SK-N-SH (cell line): ENCODE results near the gene UNCX.

ENCODE experiments used
- CHD2 ChIP-seq: fragments of 150-350 bp; IDR thresholded peaks from 2 replicates; pipeline ENCODE4 v1.6.1; 2018; ENCODE audit warnings: low read length; ENCODE audit not compliant: partially characterized antibody
- ELF1 ChIP-seq: IDR thresholded peaks from 2 replicates; pipeline ENCODE4 v1.4.0; 2012
- GATA2 ChIP-seq: sonication (generic); formaldehyde crosslinking; IDR thresholded peaks from 2 replicates; pipeline ENCODE4 v1.5.0; 2020; ENCODE audit warnings: mild to moderate bottlenecking, missing genetic modification reagents
- MEF2A ChIP-seq: IDR thresholded peaks from 2 replicates; pipeline ENCODE4 v1.4.0; 2012; ENCODE audit warnings: low read depth, borderline replicate concordance
- POLR2AphosphoS5 ChIP-seq: IDR thresholded peaks from 2 replicates; pipeline ENCODE4 v1.6.1; 2012; ENCODE audit warnings: low read depth, low read length
- RFX5 ChIP-seq: IDR thresholded peaks from 2 replicates; pipeline ENCODE4 v1.6.1; 2012; ENCODE audit warnings: mild to moderate bottlenecking, improper control_type of control experiment, low read length
- TEAD4 ChIP-seq: IDR thresholded peaks from 2 replicates; pipeline ENCODE4 v1.4.0; 2012; ENCODE audit warnings: mild to moderate bottlenecking, borderline replicate concordance; ENCODE audit not compliant: insufficient read depth
- YY1 ChIP-seq: IDR thresholded peaks from 2 replicates; pipeline ENCODE4 v1.4.0; 2012; ENCODE audit warnings: low read depth, mild to moderate bottlenecking
- TF ChIP-seq, protein P1 (sequence below): fragments of 200-600 bp; sonication (generic); IDR thresholded peaks from 2 replicates; pipeline ENCODE4 v1.6.1; 2017; ENCODE audit warnings: antibody characterized with exemption, mild to moderate bottlenecking, moderate library complexity
- TF ChIP-seq, protein P2 (sequence below): IDR thresholded peaks from 2 replicates; pipeline ENCODE4 v1.4.0; 2012; ENCODE audit warnings: low read depth

DNA sequence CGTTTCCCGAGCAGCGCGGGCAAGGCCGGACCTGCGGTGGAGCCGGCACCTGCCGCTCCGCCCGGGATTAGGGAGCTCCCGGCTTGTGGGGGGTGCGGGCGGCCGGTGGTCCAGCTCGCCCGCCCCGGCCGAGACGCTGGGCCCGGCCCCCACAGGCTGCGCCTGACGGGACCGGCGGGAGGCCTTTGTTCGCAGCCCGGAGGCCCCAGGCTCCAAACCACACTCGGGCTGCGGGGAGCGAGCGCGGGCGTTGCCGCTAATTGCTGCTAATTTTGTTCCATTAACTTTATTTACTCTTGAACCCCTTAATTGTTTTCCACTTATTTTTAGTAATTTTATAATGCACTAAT, 9.6 kb downstream of the UNCX start:
- TF ChIP-seq, protein P1, sequence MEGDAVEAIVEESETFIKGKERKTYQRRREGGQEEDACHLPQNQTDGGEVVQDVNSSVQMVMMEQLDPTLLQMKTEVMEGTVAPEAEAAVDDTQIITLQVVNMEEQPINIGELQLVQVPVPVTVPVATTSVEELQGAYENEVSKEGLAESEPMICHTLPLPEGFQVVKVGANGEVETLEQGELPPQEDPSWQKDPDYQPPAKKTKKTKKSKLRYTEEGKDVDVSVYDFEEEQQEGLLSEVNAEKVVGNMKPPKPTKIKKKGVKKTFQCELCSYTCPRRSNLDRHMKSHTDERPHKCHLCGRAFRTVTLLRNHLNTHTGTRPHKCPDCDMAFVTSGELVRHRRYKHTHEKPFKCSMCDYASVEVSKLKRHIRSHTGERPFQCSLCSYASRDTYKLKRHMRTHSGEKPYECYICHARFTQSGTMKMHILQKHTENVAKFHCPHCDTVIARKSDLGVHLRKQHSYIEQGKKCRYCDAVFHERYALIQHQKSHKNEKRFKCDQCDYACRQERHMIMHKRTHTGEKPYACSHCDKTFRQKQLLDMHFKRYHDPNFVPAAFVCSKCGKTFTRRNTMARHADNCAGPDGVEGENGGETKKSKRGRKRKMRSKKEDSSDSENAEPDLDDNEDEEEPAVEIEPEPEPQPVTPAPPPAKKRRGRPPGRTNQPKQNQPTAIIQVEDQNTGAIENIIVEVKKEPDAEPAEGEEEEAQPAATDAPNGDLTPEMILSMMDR: no peak
- TF ChIP-seq TEAD4: no peak
- no peak for TF ChIP-seq GATA2
- TF ChIP-seq POLR2AphosphoS5: no peak
- TF ChIP-seq CHD2: no peak
- TF ChIP-seq MEF2A: no peak
- TF ChIP-seq RFX5: no peak
- no peak for TF ChIP-seq ELF1
- TF ChIP-seq YY1: no peak
- TF ChIP-seq, protein P2, sequence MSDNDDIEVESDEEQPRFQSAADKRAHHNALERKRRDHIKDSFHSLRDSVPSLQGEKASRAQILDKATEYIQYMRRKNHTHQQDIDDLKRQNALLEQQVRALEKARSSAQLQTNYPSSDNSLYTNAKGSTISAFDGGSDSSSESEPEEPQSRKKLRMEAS: no peak
